ENCODE measurements around the gene MARCHF10.

MARCHF10 gene

GRCh38 chr17:62822080-62822904 is 14.2 kb upstream of the MARCHF10 start:
- Histone ChIP-seq H3K27me3 (replicated peaks; ENCODE audit: control insufficient read depth, insufficient read depth, low read length) (no peaks in the 10 kb centered on the region; the same call in 1 of the 2 replicates), H3K4me3 (replicated peaks; ENCODE audit: low read depth, low read length) (no peak overlapping the region), H3K36me3 (ENCODE audit: control insufficient read depth, insufficient read depth, low read length) (no peaks in the 10 kb centered on the region)
- no peak for TF ChIP-seq CTCF (IDR thresholded peaks at IDR 0.05; ENCODE audit: insufficient read depth, low read length, poor library complexity, severe bottlenecking)
- DNase-seq (ENCODE audit: extremely low read depth, insufficient read length), result no peak

- no peak for DNase-seq (ENCODE audit: extremely low read depth, insufficient read length)
Measured at GRCh38 chr17:62821189-62822079, 13.3 kb upstream of the MARCHF10 start.

GRCh38 chr17:62819511-62820221 is 11.6 kb upstream of the MARCHF10 start:
- H3K4me3 ChIP-seq (replicated peaks; ENCODE audit: low read depth, low read length), result no peak overlapping the region
- no peaks in the 10 kb centered on the region; the same call in 1 of the 2 replicates for H3K27me3 ChIP-seq (replicated peaks; ENCODE audit: control insufficient read depth, insufficient read depth, low read length)
- no peak for TF ChIP-seq CTCF (IDR thresholded peaks at IDR 0.05; ENCODE audit: insufficient read depth, low read length, poor library complexity, severe bottlenecking)
- DNase-seq (ENCODE audit: extremely low read depth, insufficient read length), result no peak
- no peaks in the 10 kb centered on the region for H3K36me3 ChIP-seq (ENCODE audit: control insufficient read depth, insufficient read depth, low read length)

More at GRCh38 chr17:62821189-62822079, 13.3 kb upstream of the MARCHF10 start:
- Histone ChIP-seq H3K4me3 (replicated peaks; ENCODE audit: low read depth, low read length) (no peak overlapping the region), H3K27me3 (replicated peaks; ENCODE audit: control insufficient read depth, insufficient read depth, low read length) (no peaks in the 10 kb centered on the region; the same call in 1 of the 2 replicates), H3K36me3 (ENCODE audit: control insufficient read depth, insufficient read depth, low read length) (no peaks in the 10 kb centered on the region)
- TF ChIP-seq CTCF (IDR thresholded peaks at IDR 0.05; ENCODE audit: insufficient read depth, low read length, poor library complexity, severe bottlenecking), result no peak

GRCh38 chr17:62818526-62818925 is 10.4 kb upstream of the MARCHF10 start:
- no peaks in the 10 kb centered on the region; the same call in 1 of the 2 replicates for H3K27me3 ChIP-seq (replicated peaks; ENCODE audit: control insufficient read depth, insufficient read depth, low read length)
- no peak for TF ChIP-seq CTCF (IDR thresholded peaks at IDR 0.05; ENCODE audit: insufficient read depth, low read length, poor library complexity, severe bottlenecking)
- no peaks in the 10 kb centered on the region for H3K36me3 ChIP-seq (ENCODE audit: control insufficient read depth, insufficient read depth, low read length)
- H3K4me3 ChIP-seq (replicated peaks; ENCODE audit: low read depth, low read length), result no peak overlapping the region
- no peak for DNase-seq (ENCODE audit: extremely low read depth, insufficient read length)

GRCh38 chr17:62816282-62816839 is 8.2 kb upstream of the MARCHF10 start:
- no peak for TF ChIP-seq CTCF (IDR thresholded peaks at IDR 0.05; ENCODE audit: insufficient read depth, low read length, poor library complexity, severe bottlenecking)
- DNase-seq (ENCODE audit: extremely low read depth, insufficient read length), result no peak
- Histone ChIP-seq H3K27me3 (replicated peaks; ENCODE audit: control insufficient read depth, insufficient read depth, low read length) (no peaks in the 10 kb centered on the region; the same call in 1 of the 2 replicates), H3K36me3 (ENCODE audit: control insufficient read depth, insufficient read depth, low read length) (no peaks in the 10 kb centered on the region), H3K4me3 (replicated peaks; ENCODE audit: low read depth, low read length) (no peak overlapping the region)
